IMR-90 (cell line): ENCODE results near the gene CPSF4L. TPM values are rescaled to one million over a fixed set of nuclear protein-coding genes. Genes with fewer than 3 reads are reported as not detected.

Experiments
- ATAC-seq: fragments of 200-7000 bp; cut with Tn5 transposase; 2 replicates; pipeline ENCODE4 v1.9.1; 2020; ENCODE audit warnings: low read depth, mild to moderate bottlenecking, moderate library complexity
- BruUV-seq: library from RNA; stranded (reverse); fragments of 400-500 nt; replicated peaks from 2 replicates; lab custom pipeline; 2021; lab: Mats Ljungman, UMichigan
- CTCF ChIA-PET: fragments of 300-600 bp; formaldehyde crosslinking; extraction: SDS; loops from one replicate; lab custom pipeline; 2021; ENCODE audit warnings: antibody characterized with exemption; lab: Yijun Ruan, JAX
- POLR2A ChIA-PET: fragments of 300-600 bp; sonication (Branson Sonifier 250); formaldehyde crosslinking; loops from one replicate; lab custom pipeline; 2022; ENCODE audit warnings: antibody characterized with exemption; ENCODE audit not compliant: unreplicated experiment; lab: Charles Lee
- DNase-seq: peaks from one replicate; pipeline ENCODE4 v3.0.0; 2013
- H2AFZ ChIP-seq: replicated peaks from 2 replicates; pipeline ENCODE3; 2013; ENCODE audit warnings: low read length, mild to moderate bottlenecking; ENCODE audit not compliant: poor library complexity
- H2AK5ac ChIP-seq: 2 replicates; pipeline ENCODE4 v1.6.1; 2013; ENCODE audit warnings: low read depth, low read length, inconsistent platforms
- H2AK9ac ChIP-seq: replicated peaks from 2 replicates; pipeline ENCODE3; 2013; ENCODE audit warnings: mild to moderate bottlenecking, low read depth, low read length, moderate library complexity; ENCODE audit not compliant: poor library complexity
- H2BK120ac ChIP-seq: 2 replicates; pipeline ENCODE4 v1.6.1; 2013; ENCODE audit warnings: low read depth, low read length, inconsistent platforms
- H2BK15ac ChIP-seq: 3 replicates; pipeline ENCODE4 v1.6.1; 2013; ENCODE audit warnings: low read depth, low read length, inconsistent platforms
- H2BK20ac ChIP-seq: 2 replicates; pipeline ENCODE4 v1.6.1; 2013; ENCODE audit warnings: low read depth, mild to moderate bottlenecking, inconsistent platforms, low read length, moderate library complexity
- H2BK5ac ChIP-seq: 2 replicates; pipeline ENCODE4 v1.6.1; 2013; ENCODE audit warnings: mild to moderate bottlenecking, low read depth, low read length, inconsistent platforms; ENCODE audit not compliant: poor library complexity, severe bottlenecking
- H3K14ac ChIP-seq: replicated peaks from 2 replicates; pipeline ENCODE4 v1.6.1; 2013; ENCODE audit warnings: low read depth, low read length, inconsistent platforms
- H3K18ac ChIP-seq: 2 replicates; pipeline ENCODE4 v1.6.1; 2013; ENCODE audit warnings: low read depth, low read length, control low read depth
- H3K23ac ChIP-seq: 2 replicates; pipeline ENCODE4 v1.6.1; 2013; ENCODE audit warnings: low read depth, low read length, inconsistent platforms
- H3K27ac ChIP-seq: 2 replicates; pipeline ENCODE4 v1.5.1; 2013; ENCODE audit warnings: mild to moderate bottlenecking, control low read depth, low read length; ENCODE audit not compliant: insufficient read depth
- H3K27me3 ChIP-seq: 2 replicates; pipeline ENCODE4 v1.6.1; 2013; ENCODE audit warnings: low read length; ENCODE audit not compliant: control insufficient read depth, insufficient read depth
- H3K36me3 ChIP-seq: 2 replicates; pipeline ENCODE4 v1.6.1; 2013; ENCODE audit warnings: low read length, mixed read lengths; ENCODE audit not compliant: control insufficient read depth, insufficient read depth
- H3K4ac ChIP-seq: 2 replicates; pipeline ENCODE4 v1.6.1; 2013; ENCODE audit warnings: low read depth, low read length, inconsistent platforms
- H3K4me1 ChIP-seq: 2 replicates; pipeline ENCODE4 v1.6.1; 2013; ENCODE audit warnings: low read length, mixed read lengths; ENCODE audit not compliant: control insufficient read depth, insufficient read depth
- H3K4me2 ChIP-seq: 2 replicates; pipeline ENCODE4 v1.6.1; 2013; ENCODE audit warnings: low read depth, mild to moderate bottlenecking, control low read depth, low read length, moderate library complexity
- H3K4me3 ChIP-seq: 2 replicates; pipeline ENCODE4 v1.5.1; 2013; ENCODE audit warnings: low read depth, mild to moderate bottlenecking, control low read depth, low read length, moderate library complexity; ENCODE audit not compliant: insufficient read depth
- H3K56ac ChIP-seq: 2 replicates; pipeline ENCODE4 v1.6.1; 2013; ENCODE audit warnings: low read length, inconsistent platforms; ENCODE audit not compliant: insufficient read depth; ENCODE audit errors: extremely low read depth
- H3K79me1 ChIP-seq, 2 experiments: 2 replicates each; pipeline ENCODE4 v1.6.1; 2013; ENCODE audit warnings: low read length in 2 of 2, inconsistent platforms in 1 of 2, low read depth in 1 of 2
- H3K9ac ChIP-seq: 2 replicates; pipeline ENCODE4 v1.6.1; 2013; ENCODE audit warnings: low read depth, low read length, control low read depth
- H3K9me1 ChIP-seq: 2 replicates; pipeline ENCODE4 v1.6.1; 2013; ENCODE audit warnings: low read length, inconsistent platforms; ENCODE audit not compliant: insufficient read depth
- H3K9me3 ChIP-seq: 2 replicates; pipeline ENCODE4 v1.6.1; 2013; ENCODE audit warnings: low read length; ENCODE audit not compliant: control insufficient read depth, insufficient read depth
- H4K20me1 ChIP-seq: 2 replicates; pipeline ENCODE4 v1.6.1; 2013; ENCODE audit warnings: low read length, inconsistent platforms; ENCODE audit not compliant: insufficient read depth
- H4K5ac ChIP-seq: 2 replicates; pipeline ENCODE4 v1.6.1; 2013; ENCODE audit warnings: mild to moderate bottlenecking, low read depth, low read length, control low read depth
- H4K8ac ChIP-seq, 2 experiments: 2 replicates each; pipeline ENCODE4 v1.6.1; 2013; ENCODE audit warnings: low read depth in 2 of 2, low read length in 2 of 2, control low read depth in 1 of 2, inconsistent platforms in 1 of 2
- H4K91ac ChIP-seq: 2 replicates; pipeline ENCODE4 v1.6.1; 2013; ENCODE audit warnings: low read depth, low read length, inconsistent platforms; ENCODE audit not compliant: insufficient read depth
- CEBPB ChIP-seq: IDR thresholded peaks from 2 replicates; pipeline ENCODE4 v1.6.1; 2012; ENCODE audit warnings: low read depth, low read length, improper control_type of control experiment
- CHD1 ChIP-seq: IDR thresholded peaks from 2 replicates; pipeline ENCODE4 v1.6.1; 2012; ENCODE audit warnings: low read depth, low read length, improper control_type of control experiment
- ELK1 ChIP-seq: fragments of 150-350 bp; IDR thresholded peaks from 2 replicates; pipeline ENCODE4 v1.6.1; 2016; ENCODE audit warnings: low read depth, mild to moderate bottlenecking, low read length, moderate library complexity, borderline replicate concordance
- MAFK ChIP-seq: IDR thresholded peaks from 2 replicates; pipeline ENCODE4 v1.6.1; 2012; ENCODE audit warnings: low read depth, low read length, improper control_type of control experiment
- MAZ ChIP-seq: IDR thresholded peaks from 2 replicates; pipeline ENCODE4 v1.6.1; 2012; ENCODE audit warnings: low read depth, mild to moderate bottlenecking, low read length, improper control_type of control experiment, moderate library complexity, borderline replicate concordance
- MXI1 ChIP-seq: IDR thresholded peaks from 2 replicates; pipeline ENCODE4 v1.6.1; 2012; ENCODE audit warnings: low read depth, mild to moderate bottlenecking, low read length, moderate library complexity, borderline replicate concordance
- NFE2L2 ChIP-seq: fragments of 150-350 bp; IDR thresholded peaks from 2 replicates; pipeline ENCODE4 v1.6.1; 2016; ENCODE audit warnings: low read depth, mild to moderate bottlenecking, low read length
- POLR2A ChIP-seq: IDR thresholded peaks from 2 replicates; pipeline ENCODE4 v1.6.1; 2012; ENCODE audit warnings: mild to moderate bottlenecking, low read depth, low read length
- RAD21 ChIP-seq: IDR thresholded peaks from 2 replicates; pipeline ENCODE4 v1.6.1; 2012; ENCODE audit warnings: low read length, improper control_type of control experiment
- RCOR1 ChIP-seq: IDR thresholded peaks from 2 replicates; pipeline ENCODE4 v1.6.1; 2012; ENCODE audit warnings: mild to moderate bottlenecking, low read length, improper control_type of control experiment; ENCODE audit not compliant: insufficient replicate concordance
- RFX5 ChIP-seq: IDR thresholded peaks from 2 replicates; pipeline ENCODE4 v1.8.0; 2012; ENCODE audit warnings: low read depth, mild to moderate bottlenecking, low read length, moderate library complexity
- SMC3 ChIP-seq: fragments of 150-350 bp; IDR thresholded peaks from 2 replicates; pipeline ENCODE4 v1.6.1; 2016; ENCODE audit warnings: low read depth, mild to moderate bottlenecking, antibody characterized with exemption, low read length, moderate library complexity
- WGBS, 2 experiments: methylation state at CpG; one replicate each; pipeline versions ENCODE4 v1.1.5 to v1.1.7; 2013; ENCODE audit warnings: missing lambda C conversion rate in 2 of 2; ENCODE audit not compliant: insufficient read length in 1 of 2; ENCODE audit errors: extremely low coverage in 2 of 2; 5-methylcytosine and 5-hydroxymethylcytosine counted together
- dilution Hi-C: fragments of 300-500 bp; cut with HindIII; formaldehyde crosslinking; loops from one replicate; pipeline ENCODE4 v1.14.3; 2018; ENCODE audit warnings: low sequenced_read_pairs; ENCODE audit not compliant: unreplicated experiment
- in situ Hi-C: fragments of 300-500 bp; cut with MboI; formaldehyde crosslinking; loops from 3 replicates; pipeline ENCODE4 v1.14.3; 2019; ENCODE audit warnings: low sequenced_read_pairs, inconsistent platforms, mixed read lengths
- intact Hi-C: fragments of 100-400 bp; cut with micrococcal nuclease; formaldehyde crosslinking; loops from 2 replicates; pipeline ENCODE4 v1.10.0; 2022
- polyA plus RNA-seq, 3 experiments: library from polyadenylated mRNA; depleted of rRNA; stranded (reverse); fragments of >200 nt; gene quantifications; 2 replicates each; pipeline ENCODE4 v1.2.3, GENCODE V29; 2012; ENCODE audit warnings: low replicate concordance in 1 of 3
- total RNA-seq: library from RNA; depleted of rRNA; stranded (reverse); fragments of >200 nt; gene quantifications from 2 replicates; pipeline ENCODE4 v1.2.3, GENCODE V29; 2012
- TF ChIP-seq, protein P1 (sequence below): fragments of 150-350 bp; IDR thresholded peaks from 2 replicates; pipeline ENCODE4 v1.6.1; 2017; ENCODE audit warnings: mild to moderate bottlenecking, antibody characterized with exemption, low read length, low read depth
- TF ChIP-seq, protein P2 (sequence below): conservative IDR thresholded peaks from 2 replicates; pipeline ENCODE4 v1.5.1; 2012; ENCODE audit warnings: mild to moderate bottlenecking, low read depth, low read length, improper control_type of control experiment

CPSF4L gene
- total and polyA plus RNA-seq, 2 of the 4 experiments (the other 2 are of a cell fraction) = not detected

- no peak overlapping the region for H3K9ac ChIP-seq
- H4K8ac ChIP-seq = no peak overlapping the region
- 0 out of 2 replicates have a peak overlapping the region, but pooled peaks have one; percentile 25 for H3K23ac ChIP-seq
- peak overlapping the region; percentile 35; the same call in 1 of the 2 replicates for H2BK20ac ChIP-seq
- peaks cover 37% of the 10 kb centered on the region for H3K36me3 ChIP-seq
- 0 out of 2 replicates have a peak overlapping the region, but pooled peaks have one; percentile 43 for H2AK5ac ChIP-seq
- H4K91ac ChIP-seq = no peak overlapping the region
- no peak overlapping the region for H2BK120ac ChIP-seq
- H2BK15ac ChIP-seq = no peak overlapping the region
- H3K4ac ChIP-seq = peak overlapping the region; percentile 43; the same call in 1 of the 2 replicates
- intact Hi-C loops (no loop called here), dilution Hi-C loops (no loop called here), in situ Hi-C loops (no loop called here)
- H3K14ac ChIP-seq = peak overlapping the region; percentile 19; the same call in 1 of the 2 replicates
- no peak overlapping the region for H2AFZ ChIP-seq
- TF ChIP-seq POLR2A (no peak), NFE2L2 (no peak), MAZ (no peak), RFX5 (no peak), CEBPB (no peak), RCOR1 (no peak), RAD21 (no peak), MAFK (no peak), SMC3 (no peak), CHD1 (no peak), ELK1 (no peak), MXI1 (no peak)
- TF ChIP-seq, protein P1, sequence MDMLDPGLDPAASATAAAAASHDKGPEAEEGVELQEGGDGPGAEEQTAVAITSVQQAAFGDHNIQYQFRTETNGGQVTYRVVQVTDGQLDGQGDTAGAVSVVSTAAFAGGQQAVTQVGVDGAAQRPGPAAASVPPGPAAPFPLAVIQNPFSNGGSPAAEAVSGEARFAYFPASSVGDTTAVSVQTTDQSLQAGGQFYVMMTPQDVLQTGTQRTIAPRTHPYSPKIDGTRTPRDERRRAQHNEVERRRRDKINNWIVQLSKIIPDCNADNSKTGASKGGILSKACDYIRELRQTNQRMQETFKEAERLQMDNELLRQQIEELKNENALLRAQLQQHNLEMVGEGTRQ = no peak
- TF ChIP-seq, protein P2, sequence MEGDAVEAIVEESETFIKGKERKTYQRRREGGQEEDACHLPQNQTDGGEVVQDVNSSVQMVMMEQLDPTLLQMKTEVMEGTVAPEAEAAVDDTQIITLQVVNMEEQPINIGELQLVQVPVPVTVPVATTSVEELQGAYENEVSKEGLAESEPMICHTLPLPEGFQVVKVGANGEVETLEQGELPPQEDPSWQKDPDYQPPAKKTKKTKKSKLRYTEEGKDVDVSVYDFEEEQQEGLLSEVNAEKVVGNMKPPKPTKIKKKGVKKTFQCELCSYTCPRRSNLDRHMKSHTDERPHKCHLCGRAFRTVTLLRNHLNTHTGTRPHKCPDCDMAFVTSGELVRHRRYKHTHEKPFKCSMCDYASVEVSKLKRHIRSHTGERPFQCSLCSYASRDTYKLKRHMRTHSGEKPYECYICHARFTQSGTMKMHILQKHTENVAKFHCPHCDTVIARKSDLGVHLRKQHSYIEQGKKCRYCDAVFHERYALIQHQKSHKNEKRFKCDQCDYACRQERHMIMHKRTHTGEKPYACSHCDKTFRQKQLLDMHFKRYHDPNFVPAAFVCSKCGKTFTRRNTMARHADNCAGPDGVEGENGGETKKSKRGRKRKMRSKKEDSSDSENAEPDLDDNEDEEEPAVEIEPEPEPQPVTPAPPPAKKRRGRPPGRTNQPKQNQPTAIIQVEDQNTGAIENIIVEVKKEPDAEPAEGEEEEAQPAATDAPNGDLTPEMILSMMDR = no peak
- H3K56ac ChIP-seq = no peak overlapping the region
- peaks cover 29% of the 10 kb centered on the region for H3K9me1 ChIP-seq
- no peak overlapping the region for H4K5ac ChIP-seq
- peak overlapping the region; percentile 60 for H2AK9ac ChIP-seq
- WGBS, 2 experiments = 100% methylated on average over 4 of the region's 8 CpGs; no CpG with 5 or more reads in 1 of the 2 experiments
- 0 out of 2 replicates have a peak overlapping the region, but pooled peaks have one; percentile 10 for H3K27ac ChIP-seq
- ATAC-seq = no peak
- peak; percentile 41 for DNase-seq
- peaks cover 33% of the 10 kb centered on the region for H3K4me1 ChIP-seq
- H3K9me3 ChIP-seq = no peaks in the 10 kb centered on the region
- H3K79me1 ChIP-seq = peaks cover 41 to 96% of the 10 kb centered on the region in 2 experiments
- no peak overlapping the region for H2BK5ac ChIP-seq
- no peak overlapping the region for H3K18ac ChIP-seq
- POLR2A ChIA-PET = no interaction called here
- H3K27me3 ChIP-seq = no peaks in the 10 kb centered on the region
- no peak overlapping the region for H3K4me3 ChIP-seq
- BruUV-seq = no TSS peak
- CTCF ChIA-PET = no interaction called here
- no peak overlapping the region for H3K4me2 ChIP-seq
- H4K20me1 ChIP-seq = peaks cover 74% of the 10 kb centered on the region
These were observed 25.2 kb upstream of the CPSF4L start for GRCh38 chr17:73286863-73287296.
